Keratinocyte (primary cell): ENCODE data around the gene MS4A15.

Experiments used
- EZH2 ChIP-seq: IDR thresholded peaks from one replicate; pipeline ENCODE4 v1.6.1; 2012; ENCODE audit warnings: inconsistent platforms, mild to moderate bottlenecking, low read length, moderate library complexity
- TF ChIP-seq, protein P1 (sequence below), 3 experiments: IDR thresholded peaks in 1 of 3; conservative IDR thresholded peaks in 1 of 3; optimal IDR thresholded peaks in 1 of 3; 2 replicates in 2 of 3; 3 replicates in 1 of 3; pipeline versions ENCODE3 to v1.5.1; 2011; ENCODE audit warnings: low read length in 3 of 3, mild to moderate bottlenecking in 3 of 3, moderate library complexity in 2 of 3, control low read depth in 1 of 3, inconsistent platforms in 1 of 3; ENCODE audit not compliant: insufficient read depth in 2 of 3; ENCODE audit errors: extremely low read depth in 1 of 3

DNA sequence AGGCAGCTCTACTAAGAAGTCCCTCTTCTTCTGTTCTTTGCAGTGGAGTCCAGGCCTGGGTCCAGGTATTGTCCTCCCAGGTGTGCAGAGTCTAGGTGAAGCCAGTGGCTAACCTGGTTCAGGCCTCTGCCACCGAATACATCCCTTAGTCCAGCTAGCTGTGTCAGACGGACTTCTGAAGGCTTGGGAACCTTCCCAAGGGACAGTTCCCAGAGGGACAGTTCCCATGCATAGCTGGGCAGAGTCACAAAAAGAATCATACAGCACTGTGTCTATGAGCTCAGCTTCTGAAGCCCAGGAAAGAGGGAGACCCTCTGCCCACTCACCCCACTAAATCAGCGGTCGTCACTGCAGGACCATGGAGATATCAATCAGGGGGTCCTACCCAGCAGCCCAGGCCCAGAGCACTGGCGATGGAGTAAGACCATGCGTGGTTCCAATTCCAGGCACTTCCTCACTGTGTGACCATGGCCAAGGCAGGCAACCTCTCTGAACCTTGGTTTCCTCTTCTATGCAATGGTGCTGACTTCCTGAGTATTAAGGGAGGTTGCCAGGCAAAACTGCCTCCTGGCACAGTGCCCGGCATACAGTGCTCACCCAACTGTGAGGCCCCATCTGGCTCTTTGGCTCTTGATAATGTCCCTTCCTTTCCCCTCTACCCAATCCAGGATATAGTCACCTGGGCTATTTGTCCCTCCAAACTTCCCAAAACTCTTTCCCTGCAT, 31.9 kb downstream of the MS4A15 start:
- no peak for TF ChIP-seq EZH2
- TF ChIP-seq, protein P1, sequence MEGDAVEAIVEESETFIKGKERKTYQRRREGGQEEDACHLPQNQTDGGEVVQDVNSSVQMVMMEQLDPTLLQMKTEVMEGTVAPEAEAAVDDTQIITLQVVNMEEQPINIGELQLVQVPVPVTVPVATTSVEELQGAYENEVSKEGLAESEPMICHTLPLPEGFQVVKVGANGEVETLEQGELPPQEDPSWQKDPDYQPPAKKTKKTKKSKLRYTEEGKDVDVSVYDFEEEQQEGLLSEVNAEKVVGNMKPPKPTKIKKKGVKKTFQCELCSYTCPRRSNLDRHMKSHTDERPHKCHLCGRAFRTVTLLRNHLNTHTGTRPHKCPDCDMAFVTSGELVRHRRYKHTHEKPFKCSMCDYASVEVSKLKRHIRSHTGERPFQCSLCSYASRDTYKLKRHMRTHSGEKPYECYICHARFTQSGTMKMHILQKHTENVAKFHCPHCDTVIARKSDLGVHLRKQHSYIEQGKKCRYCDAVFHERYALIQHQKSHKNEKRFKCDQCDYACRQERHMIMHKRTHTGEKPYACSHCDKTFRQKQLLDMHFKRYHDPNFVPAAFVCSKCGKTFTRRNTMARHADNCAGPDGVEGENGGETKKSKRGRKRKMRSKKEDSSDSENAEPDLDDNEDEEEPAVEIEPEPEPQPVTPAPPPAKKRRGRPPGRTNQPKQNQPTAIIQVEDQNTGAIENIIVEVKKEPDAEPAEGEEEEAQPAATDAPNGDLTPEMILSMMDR (optimal IDR thresholded peaks at IDR 0.05 in 1 of 3, IDR thresholded peaks at IDR 0.05 in 1 of 3, conservative IDR thresholded peaks at IDR 0.05 in 1 of 3; ENCODE audit: extremely low read depth in 1 of 3, insufficient read depth in 2 of 3, low read length in 3 of 3): no peak
